ENCODE results near the gene HOXA9.

Gene HOXA9

DNA sequence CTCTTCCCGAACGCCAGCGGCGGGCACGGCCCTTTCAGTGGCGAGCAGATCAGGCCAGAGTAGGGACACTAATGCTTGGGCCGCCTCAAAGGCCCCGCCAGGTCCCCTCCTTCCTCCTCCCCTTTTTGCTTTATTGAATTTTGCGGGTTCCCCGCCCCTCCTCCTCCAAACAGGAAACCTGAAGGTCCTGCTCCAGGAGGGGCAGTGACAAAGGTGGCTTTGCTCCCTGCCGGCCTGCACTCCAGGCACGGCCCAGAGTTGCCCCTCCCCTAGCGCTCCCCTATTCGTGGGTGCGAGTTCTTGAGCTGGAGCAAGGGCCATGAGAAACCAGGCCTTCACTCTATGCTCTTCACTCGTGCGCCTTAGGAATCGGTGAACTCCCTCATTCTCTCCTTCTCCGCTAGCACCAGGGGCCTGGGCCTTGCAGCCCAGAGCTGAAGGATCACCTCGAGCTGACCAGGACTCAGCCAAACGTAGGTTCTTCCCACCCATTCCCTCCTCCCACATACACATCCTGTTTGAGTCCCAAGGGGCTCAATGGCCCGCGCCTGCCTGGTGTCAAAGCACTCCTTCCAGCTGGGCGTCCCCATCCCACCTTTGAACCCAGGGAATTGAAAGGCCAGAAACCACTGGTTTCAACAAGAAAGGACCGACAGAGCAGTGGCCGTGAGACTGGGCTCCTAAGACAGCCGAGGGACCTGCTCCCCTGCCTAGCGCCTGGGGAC is 17.1 kb downstream of the HOXA9 start:
- TF ChIP-seq, protein P1, sequence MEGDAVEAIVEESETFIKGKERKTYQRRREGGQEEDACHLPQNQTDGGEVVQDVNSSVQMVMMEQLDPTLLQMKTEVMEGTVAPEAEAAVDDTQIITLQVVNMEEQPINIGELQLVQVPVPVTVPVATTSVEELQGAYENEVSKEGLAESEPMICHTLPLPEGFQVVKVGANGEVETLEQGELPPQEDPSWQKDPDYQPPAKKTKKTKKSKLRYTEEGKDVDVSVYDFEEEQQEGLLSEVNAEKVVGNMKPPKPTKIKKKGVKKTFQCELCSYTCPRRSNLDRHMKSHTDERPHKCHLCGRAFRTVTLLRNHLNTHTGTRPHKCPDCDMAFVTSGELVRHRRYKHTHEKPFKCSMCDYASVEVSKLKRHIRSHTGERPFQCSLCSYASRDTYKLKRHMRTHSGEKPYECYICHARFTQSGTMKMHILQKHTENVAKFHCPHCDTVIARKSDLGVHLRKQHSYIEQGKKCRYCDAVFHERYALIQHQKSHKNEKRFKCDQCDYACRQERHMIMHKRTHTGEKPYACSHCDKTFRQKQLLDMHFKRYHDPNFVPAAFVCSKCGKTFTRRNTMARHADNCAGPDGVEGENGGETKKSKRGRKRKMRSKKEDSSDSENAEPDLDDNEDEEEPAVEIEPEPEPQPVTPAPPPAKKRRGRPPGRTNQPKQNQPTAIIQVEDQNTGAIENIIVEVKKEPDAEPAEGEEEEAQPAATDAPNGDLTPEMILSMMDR (IDR thresholded peaks at IDR 0.05; ENCODE audit: low read depth, low read length) = no peak
- Histone ChIP-seq H3K4me3 (ENCODE audit: low read depth, low read length) (peak overlapping the region; percentile 33), H3K4me1 (no peaks in the 10 kb centered on the region), H3K36me3 (no peaks in the 10 kb centered on the region), H3K9me3 (no peaks in the 10 kb centered on the region), H3K27me3 (peaks cover 100% of the 10 kb centered on the region)
- peak; percentile 4 for DNase-seq

DNA sequence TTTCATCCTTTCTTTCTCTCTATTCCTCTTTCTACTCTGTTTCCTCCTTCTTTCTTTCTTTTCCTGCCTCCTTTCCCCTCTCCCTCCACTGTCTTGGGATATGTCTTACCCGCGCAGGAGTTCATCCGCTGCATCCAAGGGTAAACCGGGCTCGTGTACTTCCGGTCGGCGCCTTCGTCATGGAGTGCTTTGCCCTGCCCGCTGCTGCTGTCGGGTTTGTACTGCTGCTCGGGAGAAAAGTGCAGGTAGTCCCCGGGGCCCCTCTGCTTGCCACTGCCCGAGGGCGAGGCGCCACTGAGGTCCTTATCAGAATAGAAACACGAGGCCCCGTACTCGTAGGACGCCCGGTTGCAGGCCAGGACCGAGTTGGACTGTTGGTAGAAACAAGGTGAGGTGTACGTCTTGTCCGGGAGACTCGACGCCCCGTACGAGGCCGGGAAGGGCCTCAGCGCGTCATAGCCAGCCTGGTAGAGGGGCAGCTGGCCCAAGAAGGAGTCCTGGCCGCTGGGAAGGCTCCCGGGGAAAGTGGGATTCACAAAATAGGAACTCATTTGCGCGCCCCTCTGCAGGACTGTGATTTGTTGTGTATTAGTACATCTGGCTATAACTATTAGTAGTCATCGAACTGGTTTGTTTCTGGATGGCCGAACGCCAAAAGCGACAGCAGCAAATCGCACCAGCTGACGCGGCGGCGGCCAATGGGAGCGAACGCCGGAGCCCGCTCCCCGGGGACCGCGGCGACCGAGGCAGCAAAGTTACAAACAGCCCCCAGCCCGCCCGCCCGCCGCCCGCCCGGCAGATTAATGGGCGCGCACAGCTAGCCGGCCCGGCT is 17.9 kb downstream of the HOXA9 start, which contains the start of gene HOXA6:
Gene HOXA6 (minus strand): TSS at position 576 of the 832 bp plus-strand sequence. CDS start 25 bp downstream, at position 551.
- Histone ChIP-seq H3K9me3 (no peaks in the 10 kb centered on the region), H3K4me1 (no peaks in the 10 kb centered on the region), H3K27me3 (peaks cover 100% of the 10 kb centered on the region), H3K4me3 (ENCODE audit: low read depth, low read length) (peak within 1 kb of the TSS; percentile 33), H3K36me3 (no peaks in the 10 kb centered on the region)
- peak; percentile 55 for DNase-seq
- TF ChIP-seq, protein P1 (IDR thresholded peaks at IDR 0.05; ENCODE audit: low read depth, low read length) = no peak

DNA sequence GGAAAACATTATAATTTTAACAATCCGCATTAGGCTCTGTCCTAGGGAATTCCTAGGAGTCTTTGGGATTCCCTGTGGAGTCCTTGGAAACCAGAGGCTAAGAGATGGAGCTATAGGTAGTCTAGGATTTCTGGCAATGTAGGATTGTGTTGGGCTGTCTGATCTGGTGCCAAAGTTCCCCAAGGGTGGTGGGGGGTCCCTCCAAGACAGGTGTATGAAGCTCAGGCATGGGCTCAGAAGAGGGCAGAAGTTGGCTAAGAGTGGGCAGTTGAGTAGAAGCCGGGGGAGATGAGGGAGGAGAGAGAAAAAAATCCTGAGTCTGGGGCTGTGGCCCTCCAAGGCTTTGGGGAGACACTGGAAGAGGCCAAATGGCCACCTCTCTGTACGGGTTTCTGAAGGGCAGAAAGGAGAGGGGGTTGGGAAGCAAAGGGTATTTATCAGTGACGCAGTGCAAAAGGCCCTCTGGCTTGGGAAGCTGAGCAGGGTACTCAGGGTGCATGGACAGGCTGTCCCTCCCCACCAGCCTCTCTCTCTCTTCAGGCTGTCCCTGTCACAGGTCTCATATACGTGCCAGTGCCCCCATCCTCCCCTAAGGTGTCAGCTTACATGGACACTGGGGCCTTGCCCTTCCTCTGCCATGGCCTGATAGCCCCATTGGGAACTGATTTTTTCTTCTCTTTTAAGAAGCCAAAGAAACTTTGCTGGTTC is 18.7 kb downstream of the HOXA9 start:
- DNase-seq = no peak
- TF ChIP-seq, protein P1 (IDR thresholded peaks at IDR 0.05; ENCODE audit: low read depth, low read length) = no peak
- peaks cover 100% of the 10 kb centered on the region for H3K27me3 ChIP-seq

DNA sequence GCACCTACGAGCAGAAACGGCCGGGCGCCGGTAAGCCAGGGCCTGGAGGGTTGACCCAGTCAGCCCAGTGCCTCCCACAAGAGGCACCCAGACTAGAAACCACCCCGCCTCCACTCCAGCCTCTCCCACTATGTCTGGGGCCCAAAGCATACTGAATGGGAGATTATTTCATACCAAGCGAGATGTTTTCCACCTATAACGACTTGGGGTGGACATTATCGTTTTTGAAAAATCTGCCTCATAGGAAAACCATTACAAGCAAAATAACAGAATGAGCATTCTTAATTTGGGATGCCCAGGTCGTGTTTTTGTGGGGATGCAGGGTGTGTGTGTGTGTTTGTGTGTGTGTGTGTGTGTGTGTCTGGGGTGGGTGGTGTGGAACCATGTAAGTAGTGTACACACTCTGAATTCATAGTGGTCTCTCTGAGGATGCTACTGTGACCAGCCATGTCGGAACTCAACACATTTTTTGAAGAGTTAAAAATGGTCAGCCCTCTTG is 19.4 kb downstream of the HOXA9 start:
- Histone ChIP-seq H3K36me3 (no peaks in the 10 kb centered on the region), H3K9me3 (no peaks in the 10 kb centered on the region), H3K27me3 (peaks cover 100% of the 10 kb centered on the region), H3K4me3 (ENCODE audit: low read depth, low read length) (no peak overlapping the region), H3K4me1 (no peaks in the 10 kb centered on the region)
- TF ChIP-seq, protein P1 (IDR thresholded peaks at IDR 0.05; ENCODE audit: low read depth, low read length) = no peak
- DNase-seq = no peak

More for the DNA sequence above, 18.7 kb downstream of the HOXA9 start:
- Histone ChIP-seq H3K4me3 (ENCODE audit: low read depth, low read length) (no peak overlapping the region), H3K4me1 (no peaks in the 10 kb centered on the region), H3K36me3 (no peaks in the 10 kb centered on the region), H3K9me3 (no peaks in the 10 kb centered on the region)

DNA sequence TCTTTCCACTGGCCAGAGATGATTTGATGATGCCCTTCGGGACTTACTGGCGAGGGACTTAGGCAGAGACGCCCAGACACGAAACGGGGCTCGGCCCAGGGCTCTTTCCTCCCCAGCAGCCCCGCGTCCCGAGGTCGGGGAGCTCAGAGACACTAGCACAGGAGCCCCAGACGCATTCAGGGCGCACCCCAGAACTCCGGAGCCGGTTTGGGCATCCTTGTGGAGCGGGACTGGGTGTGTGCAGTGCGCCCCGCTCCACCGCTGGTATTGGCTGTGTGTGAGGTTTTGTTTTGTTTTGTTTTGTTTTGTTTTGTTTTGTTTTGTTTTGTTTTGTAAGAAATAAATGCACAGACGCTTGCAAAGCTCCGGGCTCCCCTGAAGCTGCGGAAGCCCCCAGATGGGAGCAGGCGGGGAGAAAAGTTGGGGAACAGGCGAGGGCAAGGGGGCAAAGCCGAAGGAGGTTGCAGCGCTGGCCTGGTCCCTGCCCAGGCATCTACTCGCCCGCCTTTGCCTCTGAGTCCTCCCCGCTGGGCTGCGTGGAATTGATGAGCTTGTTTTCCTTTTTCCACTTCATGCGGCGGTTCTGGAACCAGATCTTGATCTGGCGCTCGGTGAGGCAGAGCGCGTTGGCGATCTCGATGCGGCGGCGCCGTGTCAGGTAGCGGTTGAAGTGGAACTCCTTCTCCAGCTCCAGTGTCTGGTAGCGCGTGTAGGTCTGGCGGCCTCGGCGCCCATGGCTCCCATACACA is 20.0 kb downstream of the HOXA9 start:
- DNase-seq = peak; percentile 9
- Histone ChIP-seq H3K4me3 (ENCODE audit: low read depth, low read length) (no peak overlapping the region), H3K27me3 (peaks cover 100% of the 10 kb centered on the region), H3K36me3 (no peaks in the 10 kb centered on the region), H3K9me3 (no peaks in the 10 kb centered on the region), H3K4me1 (no peaks in the 10 kb centered on the region)
- TF ChIP-seq, protein P1 (IDR thresholded peaks at IDR 0.05; ENCODE audit: low read depth, low read length) = no peak

Measured in BE2C (cell line).